GM08714 (cell line): ENCODE results near the gene KIFC3.

Experiments
- H3K4me3 ChIP-seq: fragments of 200-500 bp; sonication (Bioruptor generic); 2 replicates; pipeline ENCODE4 v1.5.1; 2014; ENCODE audit warnings: mild to moderate bottlenecking, low read length, inconsistent platforms
- ZNF274 ChIP-seq: IDR thresholded peaks from 2 replicates; pipeline ENCODE4 v1.6.1; 2012; ENCODE audit warnings: mild to moderate bottlenecking, low read depth, low read length

Gene KIFC3

DNA sequence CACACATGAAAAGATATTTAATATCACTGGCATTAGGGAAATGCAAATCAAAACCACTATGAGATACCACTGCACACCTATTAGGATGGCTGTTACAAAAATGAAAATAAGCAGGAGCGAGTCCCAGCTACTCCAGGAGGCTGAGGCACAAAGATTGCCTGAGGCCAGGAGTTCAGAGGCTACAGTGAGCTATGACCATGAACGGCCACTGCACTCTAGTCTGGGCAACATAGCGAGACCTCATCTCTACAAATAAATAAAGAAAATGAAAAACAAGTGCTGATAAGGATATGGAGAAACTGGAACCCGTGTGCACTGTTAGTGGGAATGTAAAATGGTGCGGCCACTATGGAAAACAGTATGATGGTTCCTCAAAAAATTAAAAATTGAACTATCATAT, 23.6 kb downstream of the KIFC3 start:
- TF ChIP-seq ZNF274 = no peak
- H3K4me3 ChIP-seq = no peak overlapping the region

GRCh38 chr16:57775661-57776469, 26.4 kb downstream of the KIFC3 start:
- no peak for TF ChIP-seq ZNF274
- H3K4me3 ChIP-seq = no peak overlapping the region

DNA sequence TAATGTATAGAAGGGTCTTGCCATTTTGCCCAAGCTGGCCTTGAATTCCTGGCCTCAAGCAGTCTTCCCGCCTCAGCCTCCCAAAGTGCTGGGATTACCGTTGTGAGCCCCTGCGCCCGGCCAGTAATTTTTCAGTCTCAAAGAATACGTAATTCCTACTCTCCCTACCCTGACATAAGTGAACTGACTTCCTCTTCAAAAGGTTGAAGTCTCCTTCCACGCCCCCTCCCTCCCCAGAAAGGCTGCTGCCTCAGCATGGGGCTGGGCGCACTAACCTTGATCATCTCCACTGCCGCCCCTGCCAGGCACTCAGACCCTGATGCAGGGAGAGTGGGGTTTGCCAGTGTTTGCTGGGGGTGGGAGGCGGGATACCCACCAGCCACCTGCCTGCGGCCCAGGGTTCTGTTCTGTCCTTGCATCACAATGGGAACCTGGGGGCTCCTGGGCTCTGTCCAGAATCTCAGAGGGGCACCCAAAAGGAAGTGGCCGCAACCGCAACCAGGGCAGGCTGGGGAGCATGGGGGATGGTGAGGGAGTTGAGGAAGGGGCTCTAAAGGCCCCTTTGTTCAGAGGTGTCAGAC, 27.5 kb downstream of the KIFC3 start:
- H3K4me3 ChIP-seq = no peak overlapping the region
- TF ChIP-seq ZNF274 = no peak

GRCh38 chr16:57773655-57774295, 28.5 kb downstream of the KIFC3 start:
- H3K4me3 ChIP-seq = no peak overlapping the region
- TF ChIP-seq ZNF274 = no peak

DNA sequence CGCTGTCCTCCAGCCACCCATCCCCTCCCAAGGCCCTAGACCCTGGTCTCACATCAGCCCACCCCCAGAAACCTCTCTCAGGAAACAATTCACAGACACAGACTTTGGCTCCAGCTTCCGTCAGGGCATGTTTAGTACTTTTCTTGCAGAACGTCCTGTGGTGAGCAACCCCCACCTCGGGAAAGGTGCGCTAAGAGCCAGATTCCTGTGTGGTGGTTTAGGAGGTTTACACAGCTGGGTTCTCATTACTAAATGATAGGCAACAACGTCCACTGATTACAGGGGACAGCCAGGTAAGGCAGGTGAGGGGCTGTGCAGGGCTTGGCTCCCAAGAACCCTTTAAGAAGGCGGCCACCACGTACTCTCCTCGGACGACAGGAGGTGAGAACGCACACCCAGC, 29.3 kb downstream of the KIFC3 start:
- H3K4me3 ChIP-seq = no peak overlapping the region
- no peak for TF ChIP-seq ZNF274

GRCh38 chr16:57771141-57771785, 31.0 kb downstream of the KIFC3 start:
- no peak overlapping the region for H3K4me3 ChIP-seq
- TF ChIP-seq ZNF274 = no peak

DNA sequence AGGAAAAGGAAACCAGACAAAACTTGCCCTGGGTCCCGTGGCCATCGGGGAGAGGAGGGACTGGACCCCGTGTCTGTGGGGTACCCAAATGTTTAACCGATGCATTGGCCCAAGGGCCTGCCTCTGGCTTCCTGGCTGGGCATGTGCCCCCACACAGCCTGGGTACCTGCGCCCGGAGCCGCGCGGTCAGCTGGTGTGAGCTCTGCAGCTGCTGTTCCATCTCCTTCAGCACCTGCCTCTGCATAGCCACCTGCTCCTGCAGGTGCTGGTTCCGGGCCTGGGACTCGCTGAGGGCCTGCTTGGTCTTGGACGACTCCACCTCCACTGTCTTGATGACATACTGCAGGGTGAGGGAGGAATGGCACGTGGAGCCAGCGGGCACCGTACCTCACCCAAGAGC, 31.9 kb downstream of the KIFC3 start:
- TF ChIP-seq ZNF274 = no peak
- H3K4me3 ChIP-seq = no peak overlapping the region

GRCh38 chr16:57769541-57770145, 32.6 kb downstream of the KIFC3 start:
- H3K4me3 ChIP-seq = no peak overlapping the region
- no peak for TF ChIP-seq ZNF274

DNA sequence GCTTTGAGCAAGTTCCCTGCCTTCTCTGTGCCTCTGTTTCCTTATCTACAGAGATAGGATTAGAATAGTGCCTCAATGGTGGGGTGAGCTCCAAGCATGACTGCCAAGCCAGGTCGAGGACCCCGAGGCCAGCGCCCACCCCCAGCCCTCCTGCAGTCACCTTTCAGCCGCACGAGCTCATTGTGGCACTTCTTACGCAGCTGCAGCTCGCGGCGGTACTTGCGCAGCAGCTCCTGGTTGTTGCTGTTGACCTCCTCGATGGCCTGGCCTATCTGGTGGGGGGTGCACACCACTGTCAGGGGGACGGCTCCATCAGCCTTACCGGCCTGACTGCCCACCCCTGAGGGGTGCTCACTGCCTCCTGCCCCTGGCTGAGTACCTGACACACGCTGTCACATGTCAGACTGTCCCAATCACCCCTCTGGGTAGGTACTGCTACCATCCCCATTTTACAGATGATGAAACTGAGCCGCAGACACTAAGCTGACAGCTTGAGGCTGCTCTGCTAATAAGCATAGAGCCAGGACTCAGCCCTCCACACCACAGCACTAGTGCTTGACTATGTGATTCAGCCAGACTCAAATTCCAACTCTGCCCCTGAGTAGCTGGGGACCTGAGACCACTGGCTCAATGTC, 35.5 kb downstream of the KIFC3 start:
- no peak overlapping the region for H3K4me3 ChIP-seq
- no peak for TF ChIP-seq ZNF274

- TF ChIP-seq ZNF274 = no peak
- H3K4me3 ChIP-seq = no peak overlapping the region
These were observed 37.0 kb downstream of the KIFC3 start for GRCh38 chr16:57765160-57765728.

- TF ChIP-seq ZNF274 = no peak
These were observed 37.7 kb downstream of the KIFC3 start for GRCh38 chr16:57764341-57765159.

DNA sequence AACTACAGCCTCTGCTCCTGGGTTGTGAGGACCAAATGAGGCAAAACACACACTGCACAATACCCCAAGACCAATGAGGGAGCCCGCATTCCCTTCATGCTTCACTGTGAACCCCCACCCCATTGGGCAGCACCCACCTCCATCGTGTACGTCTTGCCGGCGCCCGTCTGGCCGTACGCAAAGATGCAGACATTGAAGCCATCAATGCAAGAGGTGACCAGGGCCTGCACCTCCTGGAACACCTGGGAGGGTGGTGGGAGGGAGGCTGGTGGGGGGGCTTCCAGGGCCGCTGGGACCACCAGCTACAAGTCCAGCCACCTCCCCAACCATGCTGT, 38.3 kb downstream of the KIFC3 start:
- H3K4me3 ChIP-seq = no peak overlapping the region
- no peak for TF ChIP-seq ZNF274

More at GRCh38 chr16:57764341-57765159, 37.7 kb downstream of the KIFC3 start:
- no peak overlapping the region for H3K4me3 ChIP-seq
